Activated CD8-positive, alpha-beta memory T cell treated with anti-CD3 and anti-CD28 coated beads, Interleukin-2, amount 50 U/mL, for 48 hours (primary cell): ENCODE data around the gene KCNT1.

Source experiments
- DNase-seq: peaks from one replicate; pipeline ENCODE4 v3.0.0-alpha.2; 2020

The KCNT1 gene

DNA sequence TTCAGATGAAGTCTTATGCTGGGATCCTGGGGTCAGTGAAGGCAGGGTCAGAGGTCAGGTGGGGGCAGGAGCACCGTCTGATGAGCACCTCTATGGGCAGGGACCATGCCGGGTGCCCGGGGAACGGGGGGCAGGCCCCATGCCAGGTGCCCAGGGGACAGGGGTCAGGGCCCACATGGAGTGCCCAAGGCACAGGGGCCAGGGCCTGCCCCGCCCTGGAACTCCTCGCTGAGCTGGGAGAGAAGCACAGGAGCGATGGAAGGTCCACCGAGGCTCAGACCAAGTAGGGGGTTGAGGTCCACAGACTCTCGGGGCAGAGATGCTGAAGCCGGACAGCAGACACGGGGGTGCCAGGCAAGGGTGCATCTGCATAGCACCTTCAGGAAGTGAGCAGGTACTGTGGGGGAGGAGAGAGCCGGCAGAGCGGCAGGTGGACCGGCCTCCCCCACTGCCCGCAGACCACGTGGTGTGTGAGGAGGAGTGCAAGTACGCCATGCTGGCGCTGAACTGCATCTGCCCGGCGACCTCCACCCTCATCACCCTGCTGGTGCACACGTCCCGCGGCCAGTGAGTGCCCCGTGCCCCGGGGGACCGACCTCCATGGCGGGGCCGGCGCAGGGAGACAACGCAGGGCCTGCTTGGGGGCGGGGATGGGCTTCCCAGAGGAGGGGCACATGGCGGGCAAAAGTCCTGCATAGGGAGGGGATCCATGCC is 67.7 kb downstream of the KCNT1 start:
- DNase-seq: no peak

- no peak for DNase-seq
Observed at GRCh38 chr9:135770203-135770535, 68.2 kb downstream of the KCNT1 start.

- no peak for DNase-seq
Observed at GRCh38 chr9:135770771-135771170, 68.8 kb downstream of the KCNT1 start.

DNA sequence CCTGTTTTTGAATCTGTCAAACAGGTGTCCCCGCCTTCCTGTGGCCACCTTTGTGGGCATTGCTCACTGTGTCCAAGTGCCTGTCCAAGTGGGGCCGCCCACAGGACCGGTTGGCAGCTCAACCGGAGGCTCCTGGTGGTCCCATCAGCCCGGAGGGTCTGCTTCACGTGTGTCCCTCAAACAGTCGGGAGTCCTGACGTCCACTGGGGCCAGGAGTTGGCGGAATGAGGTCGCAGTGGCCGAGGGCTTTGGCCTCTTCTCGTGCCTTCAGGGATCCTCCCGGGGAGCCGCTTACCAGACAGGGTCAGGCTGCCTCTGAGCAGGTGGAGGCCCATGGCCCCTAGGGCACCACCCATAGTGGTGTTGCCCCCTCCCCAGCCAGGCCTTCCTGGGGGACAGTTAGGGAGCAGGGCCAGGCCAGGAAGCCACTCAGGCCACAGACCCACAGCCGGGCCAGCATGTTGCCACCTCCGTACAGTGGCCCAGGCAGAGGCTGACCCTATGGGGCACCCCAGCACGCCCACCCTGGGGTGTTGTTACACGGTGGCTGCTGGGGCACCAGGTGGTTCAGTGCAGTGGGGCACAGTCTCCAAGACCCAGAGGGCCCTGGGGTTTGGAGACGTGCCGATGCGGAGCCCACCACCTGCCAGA is 69.5 kb downstream of the KCNT1 start:
- no peak for DNase-seq

DNA sequence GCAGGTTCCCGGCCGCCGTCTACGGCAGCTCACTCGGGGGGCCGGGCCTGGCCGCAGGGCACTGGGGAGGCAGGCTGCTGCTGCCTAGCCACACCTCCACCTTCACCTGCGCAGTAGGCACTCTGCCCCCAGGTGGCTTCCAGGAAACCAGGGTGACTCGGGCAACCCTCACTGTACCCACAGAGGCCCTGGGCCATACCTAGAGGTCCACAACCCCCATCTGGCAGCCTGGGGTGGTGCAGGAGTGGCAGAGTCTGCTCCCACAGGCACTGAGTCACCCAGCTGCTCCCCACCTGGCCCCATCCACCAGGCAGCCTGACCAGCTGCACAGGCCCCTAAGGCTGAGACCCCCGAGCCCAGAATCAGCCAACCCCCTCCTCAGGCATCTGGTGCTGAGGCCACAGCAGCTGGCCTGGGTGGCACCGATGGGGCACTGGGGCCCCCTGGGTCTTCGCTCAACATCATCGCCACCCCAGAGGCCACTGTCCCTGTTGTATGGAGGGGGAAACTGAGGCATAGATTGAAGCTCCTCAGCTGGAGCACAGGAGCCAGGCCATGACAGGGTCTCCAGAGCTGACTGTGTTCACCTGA is 70.2 kb downstream of the KCNT1 start:
- DNase-seq: no peak

GRCh38 chr9:135772702-135773493 is 70.9 kb downstream of the KCNT1 start:
- DNase-seq: no peak

GRCh38 chr9:135773530-135774238 is 71.7 kb downstream of the KCNT1 start:
- DNase-seq: no peak

GRCh38 chr9:135774239-135774747 is 72.3 kb downstream of the KCNT1 start:
- no peak for DNase-seq

DNA sequence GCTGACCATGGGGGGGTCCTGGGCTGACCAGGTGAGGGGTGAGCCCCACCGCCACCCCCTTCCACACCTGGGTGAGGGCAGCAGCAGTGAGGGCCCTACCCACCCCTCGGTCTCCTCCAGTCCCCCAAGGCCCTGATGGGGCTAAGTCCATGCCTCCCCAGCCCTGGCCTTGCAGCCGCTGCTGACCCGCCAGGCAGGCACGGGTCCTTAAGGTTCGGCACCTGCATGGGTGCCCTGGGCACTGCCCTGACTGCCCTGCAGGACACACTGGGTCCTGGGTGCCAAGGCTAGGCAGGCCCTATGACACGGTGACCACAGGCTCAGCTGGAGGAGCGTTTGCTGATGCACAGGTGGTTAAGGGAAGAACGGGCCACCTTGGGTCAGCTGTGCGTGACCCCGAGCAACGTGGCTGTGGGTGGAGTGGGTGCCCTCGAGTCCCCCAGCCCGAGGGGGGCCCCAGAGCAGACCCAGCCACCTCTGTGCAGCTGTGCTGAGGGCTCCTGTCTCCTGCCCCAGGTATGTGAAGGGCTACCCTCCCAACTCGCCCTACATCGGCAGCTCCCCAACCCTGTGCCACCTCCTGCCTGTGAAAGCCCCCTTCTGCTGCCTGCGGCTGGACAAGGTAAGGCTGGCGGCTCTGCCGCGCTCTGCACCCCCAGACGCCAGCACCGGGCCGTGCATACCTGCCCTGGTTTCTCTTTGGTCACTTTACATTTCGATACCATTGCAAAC is 73.0 kb downstream of the KCNT1 start:
- DNase-seq: no peak

GRCh38 chr9:135775911-135776310 is 73.9 kb downstream of the KCNT1 start:
- DNase-seq: no peak

DNA sequence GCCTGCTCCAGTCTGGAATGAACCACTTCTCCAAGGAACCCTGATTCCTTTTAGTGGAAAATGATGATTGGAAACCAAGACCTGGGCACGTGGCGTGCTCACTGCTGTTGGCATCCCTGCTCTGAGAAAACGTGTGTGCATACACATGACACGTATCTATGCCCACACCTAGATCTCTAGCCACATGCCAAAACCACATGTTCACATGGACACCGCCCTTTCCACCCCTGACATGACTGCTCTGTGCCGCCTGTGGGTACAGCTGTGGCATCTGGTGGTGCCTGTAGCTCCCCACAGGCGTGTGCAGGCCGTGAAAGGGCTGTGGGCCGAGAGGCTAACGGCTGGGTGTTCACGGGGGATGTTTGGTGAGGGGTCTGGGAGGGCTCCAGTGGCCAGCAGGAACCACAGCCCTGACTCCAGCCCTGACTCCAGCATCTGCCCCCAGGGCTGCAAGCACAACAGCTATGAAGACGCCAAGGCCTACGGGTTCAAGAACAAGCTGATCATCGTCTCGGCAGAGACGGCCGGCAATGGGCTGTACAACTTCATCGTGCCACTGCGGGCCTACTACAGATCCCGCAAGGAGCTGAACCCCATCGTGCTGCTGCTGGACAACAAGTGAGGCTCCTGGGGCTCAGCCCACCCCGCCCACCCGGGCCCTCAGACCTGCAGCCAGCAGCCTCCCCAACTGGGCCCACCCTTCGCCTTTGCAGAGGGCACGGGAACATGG is 75.1 kb downstream of the KCNT1 start:
- no peak for DNase-seq

DNA sequence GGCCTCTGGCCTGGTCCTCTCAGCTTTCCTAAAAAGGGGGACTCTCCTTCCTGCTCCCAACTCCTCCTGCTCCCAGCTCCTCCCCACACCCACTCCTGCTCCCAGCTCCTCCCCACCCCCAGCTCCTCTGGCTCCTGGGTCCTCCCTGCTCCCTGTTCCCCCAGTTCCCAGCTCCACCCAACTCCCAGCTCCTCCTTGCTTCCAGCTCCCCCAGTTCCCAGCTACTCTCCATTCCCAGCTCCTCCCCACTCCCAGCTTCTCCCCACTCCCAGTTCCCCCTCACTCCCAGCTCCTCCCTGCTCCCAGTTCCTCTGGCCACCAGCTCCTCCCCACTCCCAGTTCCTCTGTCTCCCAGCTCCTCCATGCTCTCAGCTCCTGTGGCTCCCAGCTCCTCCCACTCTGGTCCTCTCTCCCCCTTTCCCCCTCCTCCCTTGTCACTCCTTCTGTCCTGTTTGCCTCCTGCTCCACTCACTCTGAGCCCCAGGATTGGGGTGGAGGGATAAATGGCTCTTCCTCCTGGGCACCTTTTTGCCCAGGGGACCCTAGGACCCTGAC is 75.7 kb downstream of the KCNT1 start:
- no peak for DNase-seq

- DNase-seq: no peak
Observed at GRCh38 chr9:135778421-135778820, 76.4 kb downstream of the KCNT1 start.

- DNase-seq: no peak
Observed at GRCh38 chr9:135779571-135779970, 77.6 kb downstream of the KCNT1 start.

GRCh38 chr9:135780086-135780485 is 78.1 kb downstream of the KCNT1 start:
- no peak for DNase-seq

- no peak for DNase-seq
Observed at GRCh38 chr9:135780626-135781025, 78.6 kb downstream of the KCNT1 start.

DNA sequence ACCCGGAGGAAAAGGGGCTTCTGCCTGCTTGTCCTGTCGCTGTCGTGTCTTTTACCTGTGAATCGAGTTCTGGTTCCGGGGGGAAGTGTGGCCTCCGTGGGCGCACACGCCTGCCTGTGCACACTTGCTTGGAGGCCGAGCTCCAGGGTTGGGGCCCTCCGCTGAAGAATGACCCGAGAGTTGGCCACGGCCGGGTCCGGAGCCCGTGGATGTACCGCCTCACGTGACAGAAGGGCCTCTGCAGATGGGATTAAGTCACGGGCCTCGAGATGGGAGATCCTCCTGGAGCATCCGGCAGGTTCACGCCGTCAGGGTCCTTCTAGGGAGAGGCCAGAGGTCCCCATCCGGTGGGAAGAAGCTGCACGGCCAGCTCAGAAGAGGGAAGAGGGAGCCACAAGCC is 81.0 kb downstream of the KCNT1 start:
- no peak for DNase-seq

GRCh38 chr9:135783540-135784245 is 81.7 kb downstream of the KCNT1 start:
- DNase-seq: no peak

- DNase-seq: no peak
Observed at GRCh38 chr9:135785013-135785575, 83.1 kb downstream of the KCNT1 start.

DNA sequence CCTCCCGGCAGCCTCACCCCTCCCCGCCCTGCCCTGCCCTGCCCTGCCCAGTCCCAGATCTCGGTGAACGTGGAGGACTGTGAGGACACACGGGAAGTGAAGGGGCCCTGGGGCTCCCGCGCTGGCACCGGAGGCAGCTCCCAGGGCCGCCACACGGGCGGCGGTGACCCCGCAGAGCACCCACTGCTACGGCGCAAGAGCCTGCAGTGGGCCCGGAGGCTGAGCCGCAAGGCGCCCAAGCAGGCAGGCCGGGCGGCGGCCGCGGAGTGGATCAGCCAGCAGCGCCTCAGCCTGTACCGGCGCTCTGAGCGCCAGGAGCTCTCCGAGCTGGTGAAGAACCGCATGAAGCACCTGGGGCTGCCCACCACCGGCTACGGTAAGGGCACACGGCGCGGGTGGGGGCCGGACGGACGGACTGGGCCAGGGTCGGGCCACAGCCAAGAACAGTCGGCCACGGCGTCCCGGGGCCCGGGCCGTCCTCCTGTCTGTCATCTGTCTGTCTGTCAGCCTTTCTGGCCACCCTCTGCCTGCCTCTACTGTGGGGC is 84.2 kb downstream of the KCNT1 start:
- DNase-seq: no peak
